ENCODE measurements around the gene SALL2.

The SALL2 gene

DNA sequence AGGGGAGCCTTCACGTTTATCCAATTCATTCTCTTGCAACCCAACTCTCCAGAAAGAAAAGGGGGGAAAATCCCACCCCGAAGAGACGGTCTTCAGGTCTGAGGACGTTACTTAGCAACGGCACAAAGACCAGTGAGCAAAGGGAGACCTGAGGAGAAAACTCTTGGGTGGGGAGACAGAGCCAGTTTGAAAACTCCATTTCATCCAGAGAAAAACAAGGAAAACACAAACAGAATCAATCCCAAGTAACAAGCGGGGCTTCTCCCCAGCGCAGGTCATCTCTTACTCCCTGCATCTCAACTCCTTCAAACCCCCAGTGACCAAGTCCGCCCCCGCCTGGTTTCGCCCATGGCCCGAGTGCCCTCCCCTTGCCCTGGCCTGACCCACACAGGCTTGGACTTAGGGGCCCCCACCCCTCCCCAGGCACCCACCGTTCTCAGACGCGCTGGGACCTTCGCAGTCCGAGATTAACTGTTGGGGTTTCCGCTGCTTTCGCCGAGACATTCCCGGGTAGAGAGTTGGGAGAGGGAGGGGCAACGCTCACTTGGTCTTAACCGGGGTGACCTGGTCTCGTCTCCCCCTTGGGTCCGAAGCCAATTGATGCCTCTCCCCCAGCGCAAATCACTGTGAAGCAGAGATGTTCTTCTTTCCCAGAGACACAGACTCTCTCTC is 10.4 kb upstream of the SALL2 start:
- no peaks in the 10 kb centered on the region for H3K9me3 ChIP-seq (ENCODE audit: insufficient read depth, low read length)
- peaks cover 7% of the 10 kb centered on the region for H3K27me3 ChIP-seq (ENCODE audit: insufficient read depth, insufficient read length)
- H3K4me3 ChIP-seq (ENCODE audit: insufficient read length, low read depth), result peak overlapping the region; percentile 63
- no peak for TF ChIP-seq YY1 (IDR thresholded peaks at IDR 0.05; ENCODE audit: insufficient read depth, insufficient read length)
- no peak for TF ChIP-seq ZNF274 (IDR thresholded peaks at IDR 0.05; ENCODE audit: low read depth, low read length)
- TF ChIP-seq SUZ12 (IDR thresholded peaks at IDR 0.05; ENCODE audit: extremely low read depth, insufficient read depth, insufficient read length), result no peak
- H3K4me1 ChIP-seq (ENCODE audit: insufficient read depth, insufficient read length), result no peaks in the 10 kb centered on the region
- H3K36me3 ChIP-seq (ENCODE audit: insufficient read depth, insufficient read length, low read length), result no peaks in the 10 kb centered on the region
- no peak for DNase-seq (ENCODE audit: low read depth, low spot score)
- H3K9ac ChIP-seq (ENCODE audit: insufficient read length, low read depth), result peak overlapping the region; percentile 72

GRCh38 chr14:21535545-21536417 is 9.6 kb upstream of the SALL2 start:
- H3K27me3 ChIP-seq (ENCODE audit: insufficient read depth, insufficient read length), result peaks cover 7% of the 10 kb centered on the region
- no peaks in the 10 kb centered on the region for H3K4me1 ChIP-seq (ENCODE audit: insufficient read depth, insufficient read length)
- no peak for DNase-seq (ENCODE audit: low read depth, low spot score)
- peak overlapping the region; percentile 63 for H3K4me3 ChIP-seq (ENCODE audit: insufficient read length, low read depth)
- H3K9ac ChIP-seq (ENCODE audit: insufficient read length, low read depth), result peak overlapping the region; percentile 72
- H3K9me3 ChIP-seq (ENCODE audit: insufficient read depth, low read length), result no peaks in the 10 kb centered on the region
- no peaks in the 10 kb centered on the region for H3K36me3 ChIP-seq (ENCODE audit: insufficient read depth, insufficient read length, low read length)
- TF ChIP-seq YY1 (IDR thresholded peaks at IDR 0.05; ENCODE audit: insufficient read depth, insufficient read length) (no peak), ZNF274 (IDR thresholded peaks at IDR 0.05; ENCODE audit: low read depth, low read length) (no peak), SUZ12 (IDR thresholded peaks at IDR 0.05; ENCODE audit: extremely low read depth, insufficient read depth, insufficient read length) (no peak)

- peaks cover 7% of the 10 kb centered on the region for H3K27me3 ChIP-seq (ENCODE audit: insufficient read depth, insufficient read length)
- DNase-seq (ENCODE audit: low read depth, low spot score), result peak; percentile 51
- no peaks in the 10 kb centered on the region for H3K9me3 ChIP-seq (ENCODE audit: insufficient read depth, low read length)
- TF ChIP-seq SUZ12 (IDR thresholded peaks at IDR 0.05; ENCODE audit: extremely low read depth, insufficient read depth, insufficient read length) (no peak), YY1 (IDR thresholded peaks at IDR 0.05; ENCODE audit: insufficient read depth, insufficient read length) (no peak), ZNF274 (IDR thresholded peaks at IDR 0.05; ENCODE audit: low read depth, low read length) (no peak)
- H3K4me1 ChIP-seq (ENCODE audit: insufficient read depth, insufficient read length), result no peaks in the 10 kb centered on the region
- H3K36me3 ChIP-seq (ENCODE audit: insufficient read depth, insufficient read length, low read length), result no peaks in the 10 kb centered on the region
- H3K4me3 ChIP-seq (ENCODE audit: insufficient read length, low read depth), result peak overlapping the region; percentile 8
- peak overlapping the region; percentile 61 for H3K9ac ChIP-seq (ENCODE audit: insufficient read length, low read depth)
Observed at GRCh38 chr14:21534576-21534975, 8.4 kb upstream of the SALL2 start.

GRCh38 chr14:21533294-21533693 is 7.1 kb upstream of the SALL2 start:
- Histone ChIP-seq H3K36me3 (ENCODE audit: insufficient read depth, insufficient read length, low read length) (no peaks in the 10 kb centered on the region), H3K4me3 (ENCODE audit: insufficient read length, low read depth) (no peak overlapping the region), H3K27me3 (ENCODE audit: insufficient read depth, insufficient read length) (peaks cover 7% of the 10 kb centered on the region), H3K4me1 (ENCODE audit: insufficient read depth, insufficient read length) (no peaks in the 10 kb centered on the region), H3K9ac (ENCODE audit: insufficient read length, low read depth) (no peak overlapping the region), H3K9me3 (ENCODE audit: insufficient read depth, low read length) (no peaks in the 10 kb centered on the region)
- no peak for DNase-seq (ENCODE audit: low read depth, low spot score)
- TF ChIP-seq SUZ12 (IDR thresholded peaks at IDR 0.05; ENCODE audit: extremely low read depth, insufficient read depth, insufficient read length) (no peak), YY1 (IDR thresholded peaks at IDR 0.05; ENCODE audit: insufficient read depth, insufficient read length) (no peak), ZNF274 (IDR thresholded peaks at IDR 0.05; ENCODE audit: low read depth, low read length) (no peak)

DNA sequence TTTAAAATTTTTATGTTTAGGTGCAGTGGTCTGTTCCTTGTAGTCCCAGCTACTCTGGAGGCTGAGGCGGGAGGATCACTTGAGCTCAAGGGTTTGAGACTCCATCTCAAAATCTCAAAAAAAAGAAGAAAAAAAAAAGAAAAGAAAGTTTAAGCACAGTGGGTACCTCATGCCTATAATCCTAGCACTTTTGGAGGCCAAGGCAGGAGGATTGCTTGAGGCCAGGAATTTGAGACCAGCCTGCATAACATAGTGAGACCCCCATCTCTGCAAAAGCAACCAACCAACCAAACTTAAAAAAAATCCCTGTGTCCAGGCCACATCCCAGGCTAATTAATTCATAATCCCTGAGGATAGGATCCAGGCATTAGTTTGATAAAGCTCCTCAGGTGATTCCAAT is 3.4 kb upstream of the SALL2 start:
- Histone ChIP-seq H3K9ac (ENCODE audit: insufficient read length, low read depth) (no peak overlapping the region), H3K36me3 (ENCODE audit: insufficient read depth, insufficient read length, low read length) (peaks cover 10% of the 10 kb centered on the region), H3K4me1 (ENCODE audit: insufficient read depth, insufficient read length) (peaks cover 7% of the 10 kb centered on the region), H3K27me3 (ENCODE audit: insufficient read depth, insufficient read length) (no peaks in the 10 kb centered on the region), H3K4me3 (ENCODE audit: insufficient read length, low read depth) (no peak overlapping the region), H3K9me3 (ENCODE audit: insufficient read depth, low read length) (no peaks in the 10 kb centered on the region)
- no peak for DNase-seq (ENCODE audit: low read depth, low spot score)
- no peak for TF ChIP-seq SUZ12 (IDR thresholded peaks at IDR 0.05; ENCODE audit: extremely low read depth, insufficient read depth, insufficient read length)
- no peak for TF ChIP-seq ZNF274 (IDR thresholded peaks at IDR 0.05; ENCODE audit: low read depth, low read length)
- TF ChIP-seq YY1 (IDR thresholded peaks at IDR 0.05; ENCODE audit: insufficient read depth, insufficient read length), result no peak

DNA sequence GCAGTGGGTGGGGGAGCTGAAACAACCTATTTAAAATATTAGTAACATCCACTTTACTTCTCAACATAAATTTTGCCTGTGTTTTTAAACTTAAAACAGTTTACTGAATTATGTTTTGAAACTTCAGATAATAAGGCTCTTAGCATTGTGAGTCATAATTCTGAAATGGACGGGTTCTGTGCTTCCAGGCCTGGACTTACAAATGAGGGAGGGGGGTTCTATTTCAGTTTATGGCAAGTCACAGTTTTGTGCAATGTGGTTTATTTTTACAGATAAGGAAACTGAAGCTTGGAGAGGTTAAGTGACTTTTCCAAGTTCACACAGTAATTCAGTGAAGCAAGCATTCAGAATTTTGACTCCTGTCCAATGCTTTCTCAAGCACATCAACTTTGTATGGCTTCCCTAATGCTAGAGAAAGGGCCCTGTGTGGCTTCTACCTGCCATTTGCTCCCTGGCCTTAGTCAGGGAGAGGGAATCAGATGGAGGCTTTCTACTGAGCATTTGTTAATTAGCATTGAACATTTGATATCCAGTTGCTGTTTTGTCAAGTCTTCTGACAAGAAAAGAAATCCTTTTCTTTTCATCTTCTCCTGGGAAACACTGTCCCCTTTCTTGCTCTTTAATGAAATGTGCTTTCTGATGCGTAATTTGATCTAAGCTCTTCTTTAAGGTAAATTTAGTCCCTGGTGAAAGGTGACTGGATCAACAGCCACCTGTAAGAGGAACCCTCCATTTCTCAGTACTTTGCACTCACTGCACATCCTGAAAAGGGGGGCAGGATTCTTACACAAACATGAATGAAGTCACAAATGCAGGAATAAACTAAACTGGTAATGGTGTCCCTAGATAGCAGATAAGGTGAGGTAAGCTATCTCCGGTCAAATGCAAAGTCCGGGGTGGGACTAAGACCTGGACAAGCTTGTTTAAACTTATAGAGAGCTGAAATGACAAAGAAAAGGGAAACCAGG is 2.5 kb upstream of the SALL2 start:
- H3K4me1 ChIP-seq (ENCODE audit: insufficient read depth, insufficient read length), result peaks cover 16% of the 10 kb centered on the region
- H3K9me3 ChIP-seq (ENCODE audit: insufficient read depth, low read length), result no peaks in the 10 kb centered on the region
- H3K4me3 ChIP-seq (ENCODE audit: insufficient read length, low read depth), result no peak overlapping the region
- peaks cover 18% of the 10 kb centered on the region for H3K36me3 ChIP-seq (ENCODE audit: insufficient read depth, insufficient read length, low read length)
- H3K9ac ChIP-seq (ENCODE audit: insufficient read length, low read depth), result no peak overlapping the region
- TF ChIP-seq YY1 (IDR thresholded peaks at IDR 0.05; ENCODE audit: insufficient read depth, insufficient read length), result no peak
- TF ChIP-seq ZNF274 (IDR thresholded peaks at IDR 0.05; ENCODE audit: low read depth, low read length), result no peak
- no peak for TF ChIP-seq SUZ12 (IDR thresholded peaks at IDR 0.05; ENCODE audit: extremely low read depth, insufficient read depth, insufficient read length)
- no peaks in the 10 kb centered on the region for H3K27me3 ChIP-seq (ENCODE audit: insufficient read depth, insufficient read length)
- no peak for DNase-seq (ENCODE audit: low read depth, low spot score)
